GM12874 (cell line): Measurements from ENCODE around the gene ANKS1A.

Experiments used
- TF ChIP-seq, protein P1 (sequence below): IDR thresholded peaks from 2 replicates; pipeline ENCODE4 v1.5.1; 2011; ENCODE audit warnings: low read depth, mild to moderate bottlenecking, control low read depth, low read length, moderate library complexity; ENCODE audit not compliant: insufficient read depth

ANKS1A gene

GRCh38 chr6:35061651-35062410, 172.8 kb downstream of the ANKS1A start:
- TF ChIP-seq, protein P1, sequence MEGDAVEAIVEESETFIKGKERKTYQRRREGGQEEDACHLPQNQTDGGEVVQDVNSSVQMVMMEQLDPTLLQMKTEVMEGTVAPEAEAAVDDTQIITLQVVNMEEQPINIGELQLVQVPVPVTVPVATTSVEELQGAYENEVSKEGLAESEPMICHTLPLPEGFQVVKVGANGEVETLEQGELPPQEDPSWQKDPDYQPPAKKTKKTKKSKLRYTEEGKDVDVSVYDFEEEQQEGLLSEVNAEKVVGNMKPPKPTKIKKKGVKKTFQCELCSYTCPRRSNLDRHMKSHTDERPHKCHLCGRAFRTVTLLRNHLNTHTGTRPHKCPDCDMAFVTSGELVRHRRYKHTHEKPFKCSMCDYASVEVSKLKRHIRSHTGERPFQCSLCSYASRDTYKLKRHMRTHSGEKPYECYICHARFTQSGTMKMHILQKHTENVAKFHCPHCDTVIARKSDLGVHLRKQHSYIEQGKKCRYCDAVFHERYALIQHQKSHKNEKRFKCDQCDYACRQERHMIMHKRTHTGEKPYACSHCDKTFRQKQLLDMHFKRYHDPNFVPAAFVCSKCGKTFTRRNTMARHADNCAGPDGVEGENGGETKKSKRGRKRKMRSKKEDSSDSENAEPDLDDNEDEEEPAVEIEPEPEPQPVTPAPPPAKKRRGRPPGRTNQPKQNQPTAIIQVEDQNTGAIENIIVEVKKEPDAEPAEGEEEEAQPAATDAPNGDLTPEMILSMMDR: no peak

- TF ChIP-seq, protein P1: no peak
Measured at GRCh38 chr6:35062676-35063574, 173.9 kb downstream of the ANKS1A start.

- TF ChIP-seq, protein P1: no peak
Measured at GRCh38 chr6:35063701-35064280, 174.7 kb downstream of the ANKS1A start.

- TF ChIP-seq, protein P1: no peak
Measured at GRCh38 chr6:35064290-35064689, 175.2 kb downstream of the ANKS1A start.

DNA sequence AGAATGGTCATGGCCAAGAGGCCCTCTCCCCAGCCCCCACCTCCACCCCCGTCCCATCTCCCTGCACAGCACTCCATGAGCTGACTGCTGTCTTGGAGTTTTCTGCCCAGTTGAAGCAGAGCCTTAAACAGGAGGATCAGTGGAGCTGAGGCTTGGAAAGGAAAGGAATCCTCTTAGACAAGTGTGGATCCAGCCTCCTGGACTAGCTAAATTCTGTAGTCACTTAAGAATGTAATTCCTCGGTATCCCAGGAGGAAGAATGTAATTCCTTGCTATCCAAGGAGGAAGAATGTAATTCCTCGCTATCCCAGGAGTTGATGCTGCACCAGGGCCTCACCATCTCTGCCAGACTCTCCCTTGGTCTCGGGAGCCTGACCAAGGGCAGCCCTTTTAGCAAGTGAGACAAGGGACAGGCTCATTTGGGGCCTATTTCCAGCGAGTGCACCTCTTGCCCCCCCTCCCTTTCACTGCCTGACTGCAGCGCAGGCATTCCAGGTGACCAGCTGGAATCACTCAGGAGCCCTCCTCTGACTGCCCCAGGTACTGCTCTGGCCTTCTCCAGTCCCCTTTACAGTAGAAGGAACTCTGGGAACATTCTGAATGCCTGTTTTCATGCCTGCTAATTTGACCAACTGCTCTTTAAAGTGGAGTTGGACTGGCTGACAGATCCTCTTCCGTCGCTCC, 175.8 kb downstream of the ANKS1A start:
- TF ChIP-seq, protein P1: no peak

GRCh38 chr6:35065441-35065800, 176.4 kb downstream of the ANKS1A start:
- TF ChIP-seq, protein P1: no peak

DNA sequence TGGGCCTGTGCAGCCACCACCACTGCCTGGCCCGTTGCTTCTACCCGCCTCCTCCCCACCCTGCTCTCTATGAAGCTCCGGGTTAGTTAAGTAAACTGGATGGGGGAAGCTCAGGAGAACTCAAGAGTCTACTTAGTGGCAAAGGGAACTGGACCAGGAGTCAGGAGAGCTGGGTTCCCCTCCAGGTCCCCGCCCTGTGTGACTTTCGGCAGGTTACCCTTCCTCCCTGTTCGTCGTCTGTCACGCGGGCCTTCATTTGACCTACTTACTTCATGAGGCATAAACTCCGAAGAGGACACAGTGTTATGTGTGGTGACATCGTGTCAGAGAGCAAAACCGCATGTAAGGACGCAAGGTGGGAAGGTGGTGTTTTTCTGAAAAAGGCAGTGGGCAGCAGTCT, 176.8 kb downstream of the ANKS1A start:
- TF ChIP-seq, protein P1: no peak
